Measurements from ENCODE around the gene DEPDC4. TPM values are rescaled to one million over a fixed set of nuclear protein-coding genes. Genes with fewer than 3 reads are reported as not detected.

Gene DEPDC4
- total RNA-seq, 1 experiment from 2014 or later = 3.2 TPM

DNA sequence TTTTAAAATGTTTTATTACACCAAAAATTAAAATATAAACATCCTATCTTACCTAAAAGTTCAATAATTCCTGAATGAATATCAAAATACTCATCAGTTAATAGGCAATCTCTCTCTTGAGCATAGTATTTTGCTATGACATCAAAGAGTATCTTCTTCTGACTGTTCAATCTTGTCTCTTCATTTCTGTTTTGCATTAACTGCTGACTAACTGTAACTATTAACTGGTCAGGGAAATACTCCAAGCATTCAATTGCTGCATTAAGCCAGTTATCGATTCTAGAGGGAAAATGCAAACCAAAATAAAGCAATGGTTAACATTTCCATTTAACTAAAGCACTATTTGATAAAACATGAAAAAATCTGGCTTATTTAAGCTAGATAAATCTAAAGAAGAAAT is 13.4 kb downstream of the DEPDC4 start:
- Mint-ChIP-seq H3K9me3 (no peaks in the 10 kb centered on the region), H3K4me1 (no peaks in the 10 kb centered on the region), H3K4me3 (no peak overlapping the region), H3K27me3 (ENCODE audit: low read depth) (no peaks in the 10 kb centered on the region), H3K27ac (no peak overlapping the region), H3K36me3 (ENCODE audit: insufficient read depth in 1 of 3, low read depth in 3 of 3) (peaks cover 0 to 4% (median 0%) of the 10 kb centered on the region in 3 experiments; a peak in 2 of 7 replicates)
- TF ChIP-seq, protein P1, sequence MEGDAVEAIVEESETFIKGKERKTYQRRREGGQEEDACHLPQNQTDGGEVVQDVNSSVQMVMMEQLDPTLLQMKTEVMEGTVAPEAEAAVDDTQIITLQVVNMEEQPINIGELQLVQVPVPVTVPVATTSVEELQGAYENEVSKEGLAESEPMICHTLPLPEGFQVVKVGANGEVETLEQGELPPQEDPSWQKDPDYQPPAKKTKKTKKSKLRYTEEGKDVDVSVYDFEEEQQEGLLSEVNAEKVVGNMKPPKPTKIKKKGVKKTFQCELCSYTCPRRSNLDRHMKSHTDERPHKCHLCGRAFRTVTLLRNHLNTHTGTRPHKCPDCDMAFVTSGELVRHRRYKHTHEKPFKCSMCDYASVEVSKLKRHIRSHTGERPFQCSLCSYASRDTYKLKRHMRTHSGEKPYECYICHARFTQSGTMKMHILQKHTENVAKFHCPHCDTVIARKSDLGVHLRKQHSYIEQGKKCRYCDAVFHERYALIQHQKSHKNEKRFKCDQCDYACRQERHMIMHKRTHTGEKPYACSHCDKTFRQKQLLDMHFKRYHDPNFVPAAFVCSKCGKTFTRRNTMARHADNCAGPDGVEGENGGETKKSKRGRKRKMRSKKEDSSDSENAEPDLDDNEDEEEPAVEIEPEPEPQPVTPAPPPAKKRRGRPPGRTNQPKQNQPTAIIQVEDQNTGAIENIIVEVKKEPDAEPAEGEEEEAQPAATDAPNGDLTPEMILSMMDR (conservative IDR thresholded peaks at IDR 0.05) = no peak
- H4K20me1 ChIP-seq (ENCODE audit: control insufficient read depth, insufficient read depth, insufficient read length) = no peaks in the 10 kb centered on the region
- H3K4me2 ChIP-seq (ENCODE audit: insufficient read depth, insufficient read length, low read length) = no peak overlapping the region
- H3K56ac ChIP-seq (ENCODE audit: insufficient read length, low read depth, low read length) = no peak overlapping the region
- no peak overlapping the region for H4K5ac ChIP-seq (ENCODE audit: insufficient read length, low read depth, low read length)
- no peak overlapping the region for H3K14ac ChIP-seq (ENCODE audit: insufficient read depth, low read length)
- no peak overlapping the region for H3K18ac ChIP-seq (ENCODE audit: insufficient read length, low read depth, low read length)
- H3T11ph ChIP-seq (ENCODE audit: low read length) = no peak overlapping the region
- H3K79me2 ChIP-seq (ENCODE audit: insufficient read depth, low read length) = no peaks in the 10 kb centered on the region
- H3K9ac ChIP-seq (ENCODE audit: extremely low read depth, insufficient read length, low read length) = no peak overlapping the region
- H3K27me3 ChIP-seq (ENCODE audit: insufficient read depth, low read length) = no peaks in the 10 kb centered on the region
- no CpG with 5 or more reads among the region's 1 CpG for WGBS (ENCODE audit: extremely low coverage, insufficient read length, low lambda C conversion rate)
- no peak overlapping the region for H3K4ac ChIP-seq (ENCODE audit: low read depth, low read length)
- no peak overlapping the region for H3K27ac ChIP-seq (ENCODE audit: insufficient read length, low read depth, low read length)
- no peak overlapping the region for H2BK5ac ChIP-seq (ENCODE audit: insufficient read length, low read length)
- H2BK120ac ChIP-seq (ENCODE audit: low read depth, low read length, poor library complexity, severe bottlenecking) = no peak overlapping the region
- H3K23ac ChIP-seq (ENCODE audit: insufficient read length, low read depth, low read length) = no peak overlapping the region
- no peak overlapping the region for H2BK12ac ChIP-seq (ENCODE audit: insufficient read length, low read depth, low read length)
- H2BK20ac ChIP-seq (ENCODE audit: low read depth, low read length, poor library complexity, severe bottlenecking) = no peak overlapping the region
- H3K79me1 ChIP-seq (ENCODE audit: insufficient read depth, low read depth, low read length, poor library complexity, severe bottlenecking) = no peaks in the 10 kb centered on the region
- DNase-seq = no peak
- no peak overlapping the region for H2AK5ac ChIP-seq (ENCODE audit: insufficient read length, low read length)
- H2AFZ ChIP-seq (ENCODE audit: low read length) = no peak overlapping the region
- no peaks in the 10 kb centered on the region for H3K4me1 ChIP-seq (ENCODE audit: insufficient read depth, low read length)
- H4K8ac ChIP-seq (replicated peaks; ENCODE audit: insufficient read length, low read depth, low read length) = no peak overlapping the region
- H4K91ac ChIP-seq (ENCODE audit: insufficient read length, low read depth, low read length) = no peak overlapping the region
- no peaks in the 10 kb centered on the region for H3K9me3 ChIP-seq (ENCODE audit: control insufficient read depth, low read depth, low read length)
- H3K23me2 ChIP-seq (ENCODE audit: insufficient read length, low read depth, low read length, poor library complexity, severe bottlenecking) = no peaks in the 10 kb centered on the region
- H2BK15ac ChIP-seq (ENCODE audit: low read depth, low read length) = no peak overlapping the region

Data from H9 (cell line).